ENCODE data around the gene ATP12A.

Gene ATP12A

GRCh38 chr13:24663586-24663985, 16.6 kb upstream of the ATP12A start:
- no peak for FAIRE-seq

- no peak for FAIRE-seq
Measured at GRCh38 chr13:24664726-24665409, 15.3 kb upstream of the ATP12A start.

GRCh38 chr13:24668511-24668910, 11.7 kb upstream of the ATP12A start:
- no peak for FAIRE-seq

- no peak for FAIRE-seq
Measured at GRCh38 chr13:24668955-24669582, 11.1 kb upstream of the ATP12A start.

- FAIRE-seq: no peak
Measured at GRCh38 chr13:24670174-24670573, 10.0 kb upstream of the ATP12A start.

GRCh38 chr13:24670961-24671381, 9.2 kb upstream of the ATP12A start:
- no peak for FAIRE-seq

GRCh38 chr13:24671386-24672113, 8.7 kb upstream of the ATP12A start:
- peak; percentile 90 for FAIRE-seq

- FAIRE-seq: no peak
Measured at GRCh38 chr13:24672141-24673132, 7.8 kb upstream of the ATP12A start.

GRCh38 chr13:24675806-24676570, 4.2 kb upstream of the ATP12A start:
- no peak for FAIRE-seq

GRCh38 chr13:24678151-24678550, 2.1 kb upstream of the ATP12A start:
- no peak for FAIRE-seq

GRCh38 chr13:24679686-24680085, 522 bp upstream of the ATP12A start:
- FAIRE-seq: no peak

- no peak for FAIRE-seq
Measured at GRCh38 chr13:24680921-24681604, 855 bp downstream of the ATP12A start.

GRCh38 chr13:24681930-24682329, 1.7 kb downstream of the ATP12A start:
- no peak for FAIRE-seq

GRCh38 chr13:24682353-24682752, 2.1 kb downstream of the ATP12A start:
- FAIRE-seq: no peak

GRCh38 chr13:24683351-24683750, 3.1 kb downstream of the ATP12A start:
- no peak for FAIRE-seq

GRCh38 chr13:24683838-24684599, 3.8 kb downstream of the ATP12A start:
- no peak for FAIRE-seq

GRCh38 chr13:24684600-24684998, 4.4 kb downstream of the ATP12A start:
- FAIRE-seq: no peak

- FAIRE-seq: no peak
Measured at GRCh38 chr13:24685314-24685713, 5.1 kb downstream of the ATP12A start.

GRCh38 chr13:24687611-24688010, 7.4 kb downstream of the ATP12A start:
- FAIRE-seq: no peak

GRCh38 chr13:24688111-24688510, 7.9 kb downstream of the ATP12A start:
- FAIRE-seq: no peak
